GM19035 (cell line): ENCODE measurements around the gene SETBP1.

Experiments
- ATAC-seq: cut with Tn5 transposase; IDR thresholded peaks from one replicate; pipeline ENCODE4 v1.9.1; 2021; ENCODE audit not compliant: unreplicated experiment

Gene SETBP1

DNA sequence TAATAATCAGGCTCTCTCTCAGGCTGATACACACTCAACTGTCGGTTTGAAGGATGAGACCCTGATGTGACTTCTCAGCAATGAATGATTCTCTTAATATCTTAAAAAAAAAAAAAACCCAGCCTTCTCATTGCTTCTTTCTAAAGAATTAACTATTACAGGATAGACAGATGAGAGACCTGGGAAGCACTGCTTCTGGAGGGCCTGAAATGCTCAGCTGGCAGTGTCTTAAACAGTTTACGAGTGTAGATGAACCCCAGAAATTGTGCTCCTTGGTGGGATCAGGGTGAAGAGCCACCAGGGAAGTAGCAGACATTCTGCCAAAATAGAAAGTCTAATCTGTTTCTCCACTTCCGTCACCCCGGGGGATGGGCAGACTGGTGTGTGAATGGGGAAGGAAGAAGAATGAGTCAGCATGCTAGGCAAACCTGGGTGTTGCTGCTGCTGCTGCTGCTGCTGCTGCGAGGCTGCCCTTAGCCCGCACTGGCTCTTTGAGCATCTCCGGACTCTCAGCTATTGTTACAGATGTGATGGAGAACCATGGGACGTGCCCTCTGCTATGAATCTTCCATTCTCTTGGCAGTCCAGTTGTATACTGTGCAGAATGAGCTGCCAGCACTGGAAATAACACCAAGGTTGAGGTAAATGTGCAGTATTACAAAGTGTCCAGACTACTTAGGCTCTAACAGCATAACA lies 158.4 kb downstream of the SETBP1 start:
- peak; percentile 97 for ATAC-seq

- ATAC-seq: no peak
Measured at GRCh38 chr18:44840058-44840790, 159.5 kb downstream of the SETBP1 start.

DNA sequence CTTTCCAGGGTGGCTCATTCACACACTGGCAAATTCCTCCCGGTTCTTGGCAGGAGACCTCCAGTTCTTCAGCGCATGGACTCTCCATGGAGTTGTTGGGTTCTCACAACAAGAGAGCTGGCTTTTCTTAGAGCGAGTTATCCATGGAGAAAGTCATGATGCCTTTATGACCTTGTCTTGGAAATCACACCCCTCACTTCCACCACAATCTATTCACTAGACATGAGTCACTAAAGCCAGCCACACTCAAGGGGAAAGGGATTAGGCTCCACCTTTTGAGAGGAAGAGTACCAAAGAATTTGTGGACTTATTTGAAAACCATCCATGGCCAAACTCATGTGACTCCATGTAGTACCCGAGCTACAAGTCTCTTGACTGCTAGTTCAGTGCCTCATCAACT lies 160.5 kb downstream of the SETBP1 start:
- no peak for ATAC-seq

DNA sequence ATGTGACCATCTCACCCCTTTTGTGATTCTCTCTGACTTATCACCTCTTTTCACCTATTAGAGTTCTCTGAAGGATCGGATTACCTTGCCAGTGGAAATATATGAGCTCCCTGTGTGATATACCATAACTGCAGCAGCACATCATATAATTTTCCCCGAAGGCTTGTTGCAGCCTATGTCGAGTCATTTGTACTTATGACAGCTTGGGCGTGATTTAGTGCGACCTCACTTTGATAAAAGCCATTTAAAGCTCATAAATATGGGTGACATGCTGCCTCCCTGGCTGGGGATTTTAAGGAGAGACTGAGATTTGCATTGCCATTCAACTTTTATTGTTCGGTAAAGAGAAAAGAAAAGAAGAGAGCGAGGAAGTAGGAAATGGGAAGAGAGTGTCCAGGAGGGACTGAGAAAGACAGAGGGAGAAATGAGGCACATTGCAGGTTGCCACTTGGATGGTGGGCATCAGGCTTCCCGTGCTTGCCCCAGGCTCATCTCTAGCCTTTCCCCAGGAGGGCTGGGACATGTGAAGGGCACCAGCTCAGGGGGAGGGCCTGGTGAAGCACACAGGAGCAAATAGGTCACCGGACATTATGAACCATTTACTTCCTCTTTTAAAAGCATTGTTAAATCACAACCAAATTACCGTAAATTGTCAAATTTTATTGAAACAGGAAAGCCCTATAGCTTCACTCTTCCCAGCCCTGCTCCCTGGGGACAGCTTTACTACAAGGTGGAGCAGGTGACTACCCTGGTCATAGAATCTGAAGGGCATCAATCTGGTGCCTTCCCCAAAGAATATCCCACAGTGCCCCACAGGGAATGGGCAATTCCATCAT lies 161.3 kb downstream of the SETBP1 start:
- no peak for ATAC-seq

GRCh38 chr18:44842588-44843412 lies 162.1 kb downstream of the SETBP1 start:
- no peak for ATAC-seq

GRCh38 chr18:44844486-44844885 lies 163.8 kb downstream of the SETBP1 start:
- no peak for ATAC-seq

DNA sequence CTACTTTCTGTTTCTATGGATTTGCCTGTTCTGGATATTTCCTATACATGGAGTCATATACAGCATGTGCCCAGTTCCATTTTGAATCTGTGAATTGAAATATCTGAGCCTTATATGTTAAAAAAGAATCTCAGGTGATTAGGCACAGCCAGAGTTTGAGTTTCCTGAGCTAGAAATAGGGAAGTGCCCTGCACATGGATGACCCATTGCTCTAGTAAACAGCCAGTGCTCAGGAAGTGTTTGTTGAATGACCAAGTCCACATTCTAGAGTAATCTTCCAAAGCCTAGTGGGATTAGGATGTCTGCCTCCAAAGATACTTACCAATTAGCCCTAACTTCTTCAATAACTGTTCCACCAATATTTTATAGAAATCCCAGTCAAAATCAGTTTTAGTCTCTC lies 165.8 kb downstream of the SETBP1 start:
- no peak for ATAC-seq

GRCh38 chr18:44848644-44849335 lies 168.1 kb downstream of the SETBP1 start:
- no peak for ATAC-seq

DNA sequence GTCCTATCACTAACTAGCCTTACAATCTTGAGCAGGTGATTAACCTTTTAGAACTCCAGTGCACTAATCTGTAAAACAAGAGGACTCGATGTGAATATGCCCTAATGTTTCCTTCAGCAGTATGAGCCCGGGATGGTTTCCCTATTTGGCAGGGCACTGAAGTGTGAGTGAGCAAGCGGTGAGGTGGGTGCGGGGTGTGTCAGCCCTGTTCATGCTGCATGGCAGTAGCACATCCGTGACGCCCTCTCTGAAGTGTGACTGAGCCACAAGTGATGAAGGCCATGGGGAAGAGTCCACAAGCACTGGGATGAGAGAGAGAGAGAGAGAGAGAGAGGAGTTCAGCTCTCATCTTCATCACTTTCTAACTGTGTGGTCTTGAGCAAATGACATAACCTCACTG lies 168.7 kb downstream of the SETBP1 start:
- ATAC-seq: no peak

DNA sequence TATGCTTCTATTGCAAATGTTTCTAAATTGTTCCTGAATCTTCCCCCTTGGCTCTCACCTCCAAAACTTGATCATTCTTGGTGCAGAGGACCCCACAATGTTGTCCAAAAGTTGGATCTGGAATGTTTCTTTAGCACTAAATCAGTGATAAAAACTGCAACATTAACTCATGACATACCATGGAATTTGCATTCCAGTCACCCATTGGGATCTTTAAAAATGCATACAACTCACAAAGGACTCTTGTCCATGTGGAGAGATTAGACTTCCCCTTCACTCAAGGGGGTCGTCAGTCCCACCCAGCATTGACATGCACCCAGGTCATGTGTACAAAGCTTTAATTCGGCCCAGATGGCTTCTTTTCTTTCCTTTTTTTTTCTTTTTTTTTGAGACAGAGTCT lies 169.3 kb downstream of the SETBP1 start:
- ATAC-seq: no peak

DNA sequence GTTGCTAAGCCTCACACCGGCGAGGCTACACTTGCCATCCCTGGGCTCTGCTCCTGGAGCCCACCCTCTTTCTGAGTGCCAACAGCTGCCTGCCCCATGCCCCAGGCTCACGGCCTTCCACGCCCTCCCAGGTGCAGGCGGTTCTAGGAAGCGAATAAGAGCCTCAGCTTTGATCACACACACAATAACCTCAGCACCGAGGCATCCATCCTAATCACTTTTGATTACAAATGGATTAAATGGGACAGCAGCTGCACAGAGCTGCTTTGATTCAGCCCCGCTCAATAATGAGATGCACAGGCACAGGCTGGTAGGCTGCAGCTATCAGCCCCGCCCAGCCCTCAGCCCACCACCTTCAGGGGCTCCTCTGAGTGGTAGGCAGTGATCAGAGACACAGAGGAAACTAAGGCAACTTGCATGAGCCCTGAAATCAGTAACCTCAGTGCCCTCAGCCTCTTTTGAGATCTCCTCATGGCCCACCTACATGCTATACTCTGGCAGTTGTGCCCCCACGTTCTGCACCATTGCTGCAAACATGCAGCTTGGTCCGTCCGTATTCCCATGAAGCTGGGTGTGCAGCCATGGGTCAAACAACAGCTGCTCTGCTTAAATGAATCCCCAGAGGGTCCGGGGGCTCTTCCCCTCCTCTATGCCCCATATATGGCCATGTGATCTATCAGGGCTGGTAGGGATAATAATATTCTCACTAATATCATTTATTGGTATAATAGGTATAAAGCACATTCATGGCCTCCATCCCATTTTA lies 171.4 kb downstream of the SETBP1 start:
- ATAC-seq: no peak

DNA sequence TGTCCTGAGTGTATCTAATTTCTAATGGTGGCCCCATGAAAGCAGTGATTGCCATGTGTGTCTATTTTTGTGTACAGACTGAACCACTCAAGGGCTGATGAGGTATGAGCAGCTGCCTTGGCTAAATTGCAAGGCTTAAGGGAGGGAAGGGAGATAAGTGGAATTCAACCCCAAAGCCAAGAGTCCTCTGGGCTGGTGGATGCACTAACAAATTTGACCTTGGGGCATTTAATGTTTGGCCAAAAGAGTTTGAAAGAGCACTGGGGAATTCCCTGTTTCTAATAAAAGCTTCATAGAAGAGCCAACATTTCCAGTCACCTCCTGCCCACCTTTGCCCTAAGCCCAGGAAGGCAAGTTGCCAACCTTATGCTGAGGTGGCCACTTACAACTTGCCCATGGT lies 172.1 kb downstream of the SETBP1 start:
- ATAC-seq: no peak

DNA sequence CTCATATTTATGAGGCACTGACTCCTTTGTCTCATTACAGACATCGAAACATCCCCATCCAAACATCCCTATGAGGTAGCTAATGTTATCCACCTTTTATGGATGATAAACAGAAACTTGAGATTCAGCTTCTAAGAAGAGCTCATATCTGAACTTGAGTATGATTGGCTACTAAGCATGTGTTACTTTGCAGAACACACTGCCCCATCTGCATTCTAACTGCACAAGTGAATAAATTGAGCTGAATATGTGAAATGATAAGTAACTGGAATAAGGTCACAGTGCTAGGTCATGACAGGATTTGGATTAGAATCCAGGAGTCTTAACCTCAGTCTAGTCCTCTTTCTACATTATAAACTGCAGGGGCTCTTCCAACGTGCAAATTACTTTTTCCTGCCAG lies 172.7 kb downstream of the SETBP1 start:
- no peak for ATAC-seq

DNA sequence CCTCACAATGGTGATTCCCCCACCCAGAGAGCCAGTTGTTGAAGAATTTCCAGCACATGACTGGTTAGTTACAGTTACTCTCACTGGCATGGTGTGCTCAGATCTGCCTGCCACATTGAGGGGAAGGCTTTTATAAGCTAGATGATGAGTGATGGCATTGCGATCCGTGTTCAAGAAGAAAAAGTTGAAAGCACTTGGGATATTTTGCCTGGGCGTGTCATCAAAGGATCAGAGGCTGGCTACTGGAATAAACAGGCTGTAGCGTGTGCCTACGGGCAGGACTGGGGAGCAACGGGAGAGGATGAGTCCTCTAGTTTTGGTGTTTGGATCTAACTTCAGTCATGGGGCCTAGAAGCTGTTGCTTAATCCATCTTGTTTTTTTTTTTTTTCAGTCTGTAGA lies 175.0 kb downstream of the SETBP1 start:
- no peak for ATAC-seq

GRCh38 chr18:44856157-44856556 lies 175.5 kb downstream of the SETBP1 start:
- no peak for ATAC-seq

DNA sequence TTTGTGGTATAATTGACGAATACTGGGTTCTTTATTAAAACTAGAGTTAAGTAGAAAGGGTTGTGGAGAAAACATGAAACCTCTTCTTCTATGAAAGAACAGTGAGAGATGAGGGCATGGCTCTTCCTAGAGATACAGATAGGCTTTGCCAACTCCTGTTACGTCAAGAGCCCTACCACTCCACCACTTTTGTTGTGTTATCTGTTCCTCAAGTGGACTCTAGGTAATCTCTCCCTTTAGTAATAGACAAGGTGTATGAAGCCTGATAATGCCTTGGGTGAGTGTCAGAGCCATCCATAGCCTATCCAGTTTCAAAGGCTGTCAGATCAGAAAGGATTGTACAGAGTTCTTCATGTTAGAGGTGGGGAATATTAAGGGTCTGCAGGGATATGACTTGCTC lies 176.4 kb downstream of the SETBP1 start:
- no peak for ATAC-seq

GRCh38 chr18:44857744-44858491 lies 177.2 kb downstream of the SETBP1 start:
- no peak for ATAC-seq

DNA sequence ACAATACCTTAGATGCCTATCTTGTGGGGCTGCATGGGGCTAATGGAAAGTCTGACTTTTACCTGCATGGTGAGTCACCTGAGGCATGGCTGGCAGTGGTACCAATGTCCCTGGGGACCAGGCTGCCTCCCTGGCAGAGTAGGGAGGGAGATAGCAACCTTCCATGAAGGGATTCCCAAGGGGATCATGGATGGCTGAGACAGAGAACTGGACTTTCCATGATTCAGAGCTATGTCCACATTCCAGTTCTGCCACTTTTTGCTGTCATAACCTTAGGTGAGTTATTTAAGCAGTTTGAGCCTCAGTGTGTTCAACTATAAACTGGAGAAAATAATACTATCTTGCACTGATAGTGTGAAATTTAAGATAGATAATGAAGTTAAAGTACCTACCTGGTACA lies 178.6 kb downstream of the SETBP1 start:
- ATAC-seq: no peak
